HG02642 (cell line): Measurements from ENCODE around the gene BRI3BP.
"Not testable (repeated sequence)": the region's sequence is repeated elsewhere in the genome, so short reads cannot be mapped to it uniquely, and the experiment has no call there.

ENCODE experiments used
- ATAC-seq: cut with Tn5 transposase; IDR thresholded peaks from one replicate; pipeline ENCODE4 v1.9.1; 2021; ENCODE audit warnings: mild to moderate bottlenecking; ENCODE audit not compliant: unreplicated experiment, poor library complexity

BRI3BP gene

GRCh38 chr12:125064492-125064891 lies 71.0 kb downstream of the BRI3BP start:
- ATAC-seq: no peak

GRCh38 chr12:125065021-125065918 lies 71.8 kb downstream of the BRI3BP start, which contains the start of gene AACS:
Gene AACS (plus strand): TSS chr12:125065435. CDS start chr12:125065585, 150 bp downstream.
- peak; percentile 93 for ATAC-seq

GRCh38 chr12:125065919-125066570 lies 72.6 kb downstream of the BRI3BP start:
- peak; percentile 8 for ATAC-seq

GRCh38 chr12:125068391-125068790 lies 74.9 kb downstream of the BRI3BP start:
- no peak for ATAC-seq

- no peak for ATAC-seq
Measured at GRCh38 chr12:125069616-125070015, 76.2 kb downstream of the BRI3BP start.

GRCh38 chr12:125070112-125070511 lies 76.7 kb downstream of the BRI3BP start:
- ATAC-seq: no peak

- ATAC-seq: no peak
Measured at GRCh38 chr12:125070661-125071390, 77.4 kb downstream of the BRI3BP start.

GRCh38 chr12:125071456-125071855 lies 78.0 kb downstream of the BRI3BP start:
- ATAC-seq: no peak

GRCh38 chr12:125072496-125072895 lies 79.1 kb downstream of the BRI3BP start:
- no peak for ATAC-seq

- ATAC-seq: not testable (repeated sequence)
Measured at GRCh38 chr12:125074294-125074693, 80.8 kb downstream of the BRI3BP start.

GRCh38 chr12:125076103-125076502 lies 82.7 kb downstream of the BRI3BP start:
- ATAC-seq: no peak

- no peak for ATAC-seq
Measured at GRCh38 chr12:125079084-125079483, 85.6 kb downstream of the BRI3BP start.

GRCh38 chr12:125079648-125080645 lies 86.5 kb downstream of the BRI3BP start:
- ATAC-seq: no peak
